ENCODE data around the gene IFT81.
"Not testable (repeated sequence)": the region's sequence is repeated elsewhere in the genome, so short reads cannot be mapped to it uniquely, and the experiment has no call there.

DNA sequence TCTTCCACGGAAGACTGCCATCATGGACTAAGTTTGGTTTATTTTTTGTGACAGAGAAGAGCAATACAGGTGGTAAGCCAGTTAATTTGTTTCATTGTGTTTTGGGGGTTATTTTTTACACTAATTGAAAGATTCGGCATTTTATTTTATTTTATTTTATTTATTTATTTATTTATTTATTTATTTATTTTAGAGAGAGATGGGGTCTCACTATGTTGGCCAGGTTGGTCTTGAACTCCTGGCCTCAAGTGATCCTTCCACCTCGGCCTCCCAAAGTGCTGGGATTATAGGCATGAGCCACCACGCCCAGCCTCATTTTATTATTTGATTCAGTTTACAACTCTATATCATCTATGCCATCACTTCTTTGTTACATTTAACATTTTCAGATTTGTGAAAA lies 104.2 kb downstream of the IFT81 start:
- TF ChIP-seq, protein P1, sequence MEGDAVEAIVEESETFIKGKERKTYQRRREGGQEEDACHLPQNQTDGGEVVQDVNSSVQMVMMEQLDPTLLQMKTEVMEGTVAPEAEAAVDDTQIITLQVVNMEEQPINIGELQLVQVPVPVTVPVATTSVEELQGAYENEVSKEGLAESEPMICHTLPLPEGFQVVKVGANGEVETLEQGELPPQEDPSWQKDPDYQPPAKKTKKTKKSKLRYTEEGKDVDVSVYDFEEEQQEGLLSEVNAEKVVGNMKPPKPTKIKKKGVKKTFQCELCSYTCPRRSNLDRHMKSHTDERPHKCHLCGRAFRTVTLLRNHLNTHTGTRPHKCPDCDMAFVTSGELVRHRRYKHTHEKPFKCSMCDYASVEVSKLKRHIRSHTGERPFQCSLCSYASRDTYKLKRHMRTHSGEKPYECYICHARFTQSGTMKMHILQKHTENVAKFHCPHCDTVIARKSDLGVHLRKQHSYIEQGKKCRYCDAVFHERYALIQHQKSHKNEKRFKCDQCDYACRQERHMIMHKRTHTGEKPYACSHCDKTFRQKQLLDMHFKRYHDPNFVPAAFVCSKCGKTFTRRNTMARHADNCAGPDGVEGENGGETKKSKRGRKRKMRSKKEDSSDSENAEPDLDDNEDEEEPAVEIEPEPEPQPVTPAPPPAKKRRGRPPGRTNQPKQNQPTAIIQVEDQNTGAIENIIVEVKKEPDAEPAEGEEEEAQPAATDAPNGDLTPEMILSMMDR (IDR thresholded peaks at IDR 0.05; ENCODE audit: insufficient read depth, low read length, poor library complexity, severe bottlenecking): not testable (repeated sequence)
- not testable (repeated sequence) for TF ChIP-seq EZH2phosphoT487 (conservative IDR thresholded peaks at IDR 0.05; ENCODE audit: low read length)
